GM18526 (cell line): ENCODE measurements around the gene CCHCR1.

Experiments
- POLR2A ChIP-seq: IDR thresholded peaks from 3 replicates; pipeline ENCODE4 v1.6.1; 2011; ENCODE audit not compliant: insufficient read length; ENCODE audit errors: extremely low read depth

CCHCR1 gene

DNA sequence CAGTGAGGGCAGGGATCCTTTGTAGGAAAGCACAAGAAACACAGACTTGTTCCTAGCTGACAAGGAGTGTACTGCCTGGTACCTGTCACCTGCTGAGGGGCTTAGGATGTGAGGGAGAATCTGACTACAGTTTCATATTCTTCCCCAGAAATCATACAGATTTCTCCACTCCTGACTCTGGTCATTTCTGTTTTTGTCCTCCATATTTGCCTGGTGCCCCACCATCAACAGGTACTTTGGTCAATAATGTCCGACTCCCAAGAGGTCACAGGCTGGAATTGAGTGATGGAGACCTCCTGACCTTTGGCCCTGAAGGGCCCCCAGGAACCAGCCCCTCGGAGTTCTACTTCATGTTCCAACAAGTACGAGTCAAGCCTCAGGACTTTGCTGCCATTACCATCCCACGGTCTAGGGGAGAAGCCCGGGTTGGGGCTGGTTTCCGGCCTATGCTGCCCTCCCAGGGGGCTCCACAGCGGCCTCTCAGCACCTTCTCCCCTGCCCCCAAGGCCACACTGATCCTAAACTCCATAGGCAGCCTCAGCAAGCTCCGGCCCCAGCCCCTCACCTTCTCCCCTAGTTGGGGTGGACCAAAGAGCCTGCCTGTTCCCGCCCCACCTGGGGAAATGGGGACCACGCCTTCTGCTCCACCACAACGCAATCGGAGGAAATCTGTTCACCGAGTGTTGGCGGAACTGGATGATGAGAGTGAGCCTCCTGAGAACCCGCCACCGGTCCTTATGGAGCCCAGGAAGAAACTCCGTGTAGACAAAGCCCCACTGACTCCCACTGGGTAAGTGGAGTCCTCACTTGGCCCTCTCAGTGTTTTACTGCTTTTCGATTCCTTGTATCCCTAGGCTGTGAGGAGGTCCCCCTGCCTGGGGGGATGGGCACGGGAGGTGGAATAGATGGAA is 3.9 kb upstream of the CCHCR1 start:
- no peak for TF ChIP-seq POLR2A

DNA sequence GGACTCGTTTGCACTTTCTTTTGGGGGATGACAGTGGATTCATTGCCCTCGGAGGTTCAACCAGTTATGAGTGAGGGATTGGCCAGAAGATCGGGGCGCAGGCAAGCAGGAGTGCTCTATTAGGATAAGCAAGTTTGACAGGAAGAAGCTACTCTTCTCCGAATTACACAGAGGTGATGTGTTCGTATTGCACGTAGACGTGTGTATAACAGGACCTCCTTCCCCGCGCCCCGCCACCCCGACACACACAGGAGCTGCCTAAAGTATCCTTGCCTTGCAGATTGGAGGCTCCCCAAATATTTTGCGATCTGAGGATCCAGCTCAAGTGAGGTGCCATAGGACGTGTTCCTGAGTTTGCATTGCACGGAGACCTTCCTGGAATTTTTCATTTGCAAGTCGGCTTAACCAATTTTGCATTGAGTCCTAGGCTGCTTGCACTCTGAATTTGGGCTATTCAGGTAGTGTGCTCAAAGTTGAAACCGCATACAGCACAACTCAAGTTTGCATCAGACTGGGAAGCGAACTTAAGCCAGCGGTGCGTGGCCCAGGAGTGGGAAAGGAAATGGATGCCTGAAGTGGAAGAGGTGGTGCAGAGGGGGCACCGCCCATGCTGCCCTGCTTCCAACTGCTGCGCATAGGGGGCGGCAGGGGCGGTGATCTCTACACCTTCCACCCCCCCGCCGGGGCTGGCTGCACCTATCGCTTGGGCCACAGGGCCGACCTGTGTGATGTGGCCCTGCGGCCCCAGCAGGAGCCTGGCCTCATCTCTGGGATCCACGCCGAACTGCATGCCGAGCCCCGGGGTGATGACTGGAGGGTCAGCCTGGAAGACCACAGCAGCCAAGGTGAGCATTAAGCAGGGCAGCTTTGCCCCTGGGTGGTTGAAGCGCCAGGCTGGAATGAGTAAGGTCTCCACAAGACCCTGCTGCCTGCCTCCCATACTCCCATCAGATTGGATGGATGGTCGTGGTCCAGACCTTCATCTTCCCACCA is 1.6 kb upstream of the CCHCR1 start:
- TF ChIP-seq POLR2A, result peak; percentile 29

DNA sequence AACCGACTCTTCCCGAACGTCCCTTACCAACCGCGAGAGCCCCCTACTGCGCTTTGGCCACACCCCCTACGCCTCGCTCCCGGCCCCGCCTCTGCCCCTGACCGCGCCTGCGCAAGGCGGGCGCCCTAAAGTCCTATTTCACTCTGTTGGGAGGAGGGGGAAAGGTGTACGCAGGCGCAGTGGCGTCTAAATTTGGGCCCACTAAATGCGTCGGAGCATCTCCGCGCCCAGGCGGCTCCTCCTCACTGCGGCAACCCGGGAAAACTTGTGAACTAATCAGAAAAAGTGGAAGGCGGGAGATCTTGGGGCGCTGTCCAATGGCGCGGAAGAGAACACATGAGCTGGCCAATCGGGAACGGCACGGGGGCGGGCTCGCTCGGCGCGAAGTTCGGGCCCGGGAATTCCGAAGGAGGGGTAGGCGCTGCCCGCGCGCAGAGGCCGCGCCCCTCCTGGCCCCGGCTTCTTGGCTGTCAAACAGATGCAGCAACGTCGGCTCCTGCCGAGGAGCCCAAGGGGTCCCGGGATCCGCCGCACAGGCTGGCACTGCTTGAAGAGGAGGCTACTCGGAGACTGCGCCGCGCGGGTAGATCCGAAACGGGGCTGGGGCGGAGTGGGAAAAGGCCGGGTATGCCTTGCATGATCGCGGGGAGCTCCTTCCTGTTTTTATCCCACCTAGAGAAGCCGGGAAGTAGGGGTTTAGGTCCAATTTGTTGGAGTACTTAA is 699 bp upstream of the CCHCR1 start, which contains the start of gene TCF19:
Gene TCF19 (plus strand): TSS at position 450 of the 723 bp plus-strand sequence. CDS start 881 bp downstream, outside the sequence.
- peak; percentile 42 for TF ChIP-seq POLR2A

DNA sequence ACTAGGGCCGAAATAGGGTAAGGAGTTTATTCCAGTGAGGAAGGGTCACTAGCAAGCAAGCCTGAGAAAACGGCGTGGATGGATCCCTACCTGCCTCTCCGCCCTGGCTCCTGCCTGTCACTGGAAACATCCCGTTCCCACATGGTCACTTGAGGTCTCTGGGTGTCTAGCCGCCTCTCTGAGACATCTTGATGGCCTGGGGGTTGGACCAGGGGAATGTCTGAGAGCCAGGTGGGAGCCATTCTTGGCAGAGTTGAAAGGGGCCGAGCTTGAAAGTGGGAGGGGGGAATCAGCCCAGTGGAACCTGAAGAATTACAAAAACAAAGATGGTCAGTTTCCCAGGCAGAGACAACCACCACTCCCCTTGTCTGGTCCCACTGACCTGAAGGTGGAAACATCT is 961 bp downstream of the CCHCR1 start:
- no peak for TF ChIP-seq POLR2A

DNA sequence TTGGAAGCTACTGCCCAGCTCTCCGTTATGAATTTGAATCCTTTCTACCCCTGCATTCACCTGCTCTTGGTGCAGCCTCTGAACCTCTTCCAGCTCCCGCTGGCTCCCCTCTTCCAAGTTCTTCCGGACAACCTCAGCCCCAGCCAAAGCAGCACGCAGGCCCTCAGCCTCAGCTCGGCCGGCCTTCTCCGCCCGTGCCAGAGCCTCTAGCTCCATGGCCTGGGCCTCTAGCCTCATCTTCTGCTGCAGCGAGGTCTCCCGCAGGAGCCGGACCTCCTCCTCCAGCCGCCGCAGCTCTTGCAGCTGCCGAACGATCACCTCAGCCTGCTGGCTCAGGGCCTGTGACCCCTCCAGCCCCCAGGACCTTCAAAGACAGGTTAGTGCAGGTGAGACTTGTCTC is 3.2 kb downstream of the CCHCR1 start:
- TF ChIP-seq POLR2A, result no peak

DNA sequence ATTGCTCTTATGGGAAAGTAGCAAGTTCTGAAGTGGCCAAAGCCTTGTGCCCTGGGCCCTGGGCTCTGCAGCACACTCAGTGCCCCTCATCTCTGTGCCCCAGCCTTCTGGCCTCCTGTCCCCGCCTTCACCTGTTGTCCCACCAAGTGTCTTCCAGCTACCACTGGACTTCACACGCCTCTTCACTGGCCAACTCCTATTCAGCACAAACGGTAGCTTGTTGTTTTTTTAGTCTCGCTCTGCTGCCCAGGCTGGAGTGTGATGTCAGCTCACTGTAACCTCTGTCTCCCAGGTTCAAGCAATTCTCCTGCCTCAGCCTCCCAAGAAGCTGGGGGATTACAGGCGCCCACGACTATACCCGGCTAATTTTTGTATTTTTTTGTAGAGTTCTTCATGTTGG is 4.8 kb downstream of the CCHCR1 start:
- no peak for TF ChIP-seq POLR2A

DNA sequence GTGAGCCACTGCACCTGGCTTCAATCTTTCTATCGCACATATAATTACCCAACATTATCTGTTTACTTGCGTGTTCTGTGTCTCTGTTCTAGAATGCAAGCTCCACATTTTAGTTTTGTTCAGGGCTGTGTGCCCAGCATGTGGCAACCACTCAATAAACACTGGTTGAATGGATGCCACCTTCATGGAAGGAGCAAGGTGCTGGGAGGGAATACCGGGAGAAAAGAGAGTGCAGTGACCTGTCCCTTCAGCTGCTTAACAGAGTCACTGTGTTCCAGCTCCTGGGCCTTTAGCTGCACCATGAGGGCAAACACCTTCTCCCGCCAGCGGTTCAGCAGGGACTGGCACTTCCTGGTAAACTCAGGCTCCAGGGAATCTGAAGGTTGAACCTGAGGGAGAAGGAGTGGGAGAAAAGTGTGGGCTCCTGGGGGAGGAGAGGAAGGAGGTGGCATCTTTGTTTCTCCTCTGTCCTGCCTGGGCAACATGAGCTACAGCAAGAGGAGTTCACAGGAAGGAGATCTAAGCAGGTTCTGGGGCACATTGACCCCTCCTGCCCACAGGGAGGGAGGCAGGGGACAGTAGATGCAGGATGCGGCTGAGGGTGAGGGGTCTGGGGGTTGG is 7.7 kb downstream of the CCHCR1 start:
- no peak for TF ChIP-seq POLR2A

DNA sequence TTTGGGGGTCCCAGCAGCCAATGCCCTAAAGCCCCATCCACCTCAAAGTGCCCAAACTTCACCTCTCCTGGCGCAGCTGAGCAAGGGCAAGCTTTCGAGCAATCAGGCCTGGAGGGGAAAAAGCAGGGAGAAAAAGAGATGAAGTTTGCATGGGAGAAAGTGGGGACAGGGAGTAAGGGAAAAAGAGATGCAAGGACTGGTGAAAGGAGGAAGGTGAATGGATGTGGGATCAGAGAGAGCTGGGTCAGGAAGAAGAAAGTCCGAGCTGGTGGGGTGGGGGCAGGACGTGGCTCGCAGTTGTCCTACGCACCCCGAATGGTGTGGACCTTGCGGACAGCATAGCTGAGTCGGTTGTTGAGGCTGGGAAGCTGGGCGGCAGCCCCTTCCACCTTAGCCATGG is 12.2 kb downstream of the CCHCR1 start:
- no peak for TF ChIP-seq POLR2A

DNA sequence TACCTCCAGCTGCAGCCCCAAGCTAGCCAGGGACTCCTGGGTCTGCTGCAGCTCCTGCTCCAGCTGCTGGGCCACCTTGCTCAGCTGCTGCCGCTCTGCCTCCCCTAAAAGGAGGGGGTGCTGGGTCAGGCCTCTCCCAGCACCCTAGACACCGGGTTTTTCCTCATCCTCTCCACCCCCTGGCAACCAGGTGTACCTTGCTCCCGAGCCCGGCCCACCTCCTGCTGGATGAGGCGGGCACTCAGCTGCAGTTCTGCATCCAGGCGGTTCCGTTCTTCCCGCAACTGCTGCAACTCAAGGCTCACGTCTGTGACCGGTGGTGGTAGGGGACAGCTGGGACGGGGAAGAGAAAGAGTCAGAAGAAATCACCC is 12.6 kb downstream of the CCHCR1 start:
- no peak for TF ChIP-seq POLR2A

DNA sequence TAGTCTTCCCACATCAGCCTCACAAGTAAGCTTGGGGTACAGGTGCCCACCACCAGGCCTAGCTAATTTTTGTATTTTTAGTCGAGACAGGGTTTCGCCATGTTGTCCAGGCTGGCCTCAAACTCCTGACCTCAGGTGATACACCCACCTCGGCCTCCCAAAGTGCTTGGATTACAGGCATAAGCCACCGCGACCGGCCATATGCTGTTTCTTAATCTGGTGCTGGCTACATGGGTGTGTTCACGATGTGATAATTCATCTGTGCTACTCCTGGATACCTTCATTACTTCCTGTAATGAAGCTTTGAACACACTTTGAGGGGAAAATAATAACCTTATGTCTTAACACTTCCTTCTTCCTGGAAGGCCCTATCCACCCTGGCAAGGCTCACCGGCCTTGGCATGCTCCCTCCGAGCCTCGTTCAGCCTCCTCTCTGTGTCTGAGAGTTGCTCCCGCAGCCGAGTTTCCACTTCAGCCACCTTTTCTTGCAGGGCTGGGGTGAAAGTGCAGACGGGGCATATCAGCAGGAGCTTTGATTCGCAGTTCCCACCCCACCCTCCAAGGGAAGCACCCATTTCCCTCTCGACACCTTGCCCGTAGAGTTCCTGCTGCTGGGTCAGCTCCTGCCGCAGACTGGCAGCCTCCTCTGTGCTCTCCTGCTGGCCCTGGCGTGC is 13.2 kb downstream of the CCHCR1 start:
- no peak for TF ChIP-seq POLR2A

DNA sequence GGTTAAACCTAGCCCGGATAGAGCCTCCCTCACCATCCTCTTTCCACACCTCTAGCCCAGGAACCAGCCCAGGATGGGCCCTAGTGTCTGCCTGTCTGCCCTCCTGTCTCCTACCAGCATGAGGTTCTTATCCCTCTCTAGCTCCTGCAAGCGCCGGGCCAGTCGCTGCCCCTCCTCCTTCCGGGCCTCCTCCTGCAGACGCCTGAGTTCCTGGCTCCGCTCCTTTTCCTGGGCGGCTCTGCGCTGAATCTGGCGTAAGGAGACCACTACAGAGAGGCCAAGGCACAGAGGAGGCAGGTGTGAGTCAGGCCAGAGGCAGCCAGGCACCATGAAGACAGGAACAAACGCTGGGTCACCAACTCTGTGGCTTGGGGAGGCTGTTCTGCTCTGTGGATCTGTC is 14.5 kb downstream of the CCHCR1 start:
- TF ChIP-seq POLR2A, result no peak

DNA sequence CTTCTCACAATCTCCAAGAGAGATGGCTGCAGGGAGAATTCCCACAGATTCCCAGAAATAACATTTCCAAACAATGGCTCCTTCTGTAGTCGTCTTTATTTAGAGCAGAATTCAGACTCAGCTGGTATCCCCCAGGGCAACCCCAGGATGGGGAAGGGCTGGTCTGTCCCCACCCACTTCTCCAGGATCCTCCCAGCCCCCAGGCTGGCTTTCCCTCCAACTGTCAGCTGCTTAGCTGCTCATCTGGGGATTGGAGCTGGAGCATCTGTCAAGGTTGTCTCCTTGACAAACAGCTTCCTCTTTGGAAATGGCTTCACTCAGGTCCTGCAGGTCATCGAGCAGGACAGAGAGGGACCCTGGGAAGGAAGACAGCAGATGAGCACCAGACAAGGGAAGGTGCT is 15.2 kb downstream of the CCHCR1 start:
- TF ChIP-seq POLR2A, result no peak

DNA sequence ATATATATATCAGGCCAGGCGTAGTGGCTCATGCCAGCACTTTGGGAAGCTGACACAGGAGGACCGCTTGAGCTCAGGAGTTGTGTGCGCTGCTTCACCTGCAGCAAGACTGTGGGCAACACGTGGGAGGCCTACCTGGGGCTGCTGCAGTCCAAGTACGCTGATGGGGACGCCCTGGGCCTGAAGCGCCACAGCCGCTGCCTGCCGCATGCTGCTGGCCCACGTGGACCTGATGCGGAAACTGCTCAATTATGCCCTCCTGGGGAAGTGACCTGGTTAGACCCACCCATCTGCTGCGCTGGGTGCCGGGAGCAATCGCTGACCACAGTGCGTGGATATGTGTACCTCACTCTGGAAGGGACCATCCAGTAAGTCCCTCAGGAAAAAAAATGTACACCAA is 17.0 kb downstream of the CCHCR1 start:
- TF ChIP-seq POLR2A, result no peak

DNA sequence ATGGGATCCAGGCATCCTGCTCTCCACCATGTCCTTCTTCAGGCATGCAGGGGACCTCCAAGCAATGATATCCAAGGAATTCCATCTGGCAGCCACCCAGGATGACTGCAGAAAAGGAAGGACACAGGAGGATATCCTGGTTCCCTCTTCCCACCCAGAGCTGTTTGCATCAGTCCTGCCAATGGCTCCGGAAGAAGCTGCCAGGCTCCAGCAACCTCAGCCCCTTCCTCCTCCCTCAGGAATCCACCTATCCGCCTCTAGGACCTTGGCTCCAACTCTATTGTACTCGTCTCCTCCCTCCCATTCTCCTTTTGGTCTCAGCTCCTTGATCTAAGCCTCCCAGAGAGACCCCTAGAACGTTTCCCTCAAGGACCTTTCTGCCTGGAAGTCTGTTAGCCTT is 18.0 kb downstream of the CCHCR1 start:
- no peak for TF ChIP-seq POLR2A
